Sigmoid colon (tissue), 4 donors: Measurements from ENCODE around the gene LHFPL2.

Source experiments
- CTCF ChIP-seq, 4 experiments: fragments of 450-650 bp in 3 of 4; fragments of 200-600 bp in 1 of 4; IDR thresholded peaks; one replicate each; pipeline ENCODE4 v1.5.1; 2016 to 2019; ENCODE audit warnings: antibody characterized with exemption in 4 of 4, mild to moderate bottlenecking in 3 of 4, moderate library complexity in 2 of 4
- EP300 ChIP-seq, 4 donors: sonication (generic); formaldehyde crosslinking; IDR thresholded peaks; one replicate each; pipeline ENCODE4 v1.6.1; 2017; ENCODE audit warnings: antibody characterized with exemption in 4 of 4
- POLR2A ChIP-seq, 2 donors: fragments of 450-650 bp; IDR thresholded peaks; one replicate each; pipeline ENCODE4 v1.6.1; 2016; ENCODE audit warnings: antibody characterized with exemption in 2 of 2, mild to moderate bottlenecking in 2 of 2, moderate library complexity in 2 of 2
- POLR2AphosphoS5 ChIP-seq, 4 donors: sonication (generic); formaldehyde crosslinking; IDR thresholded peaks; one replicate each; pipeline ENCODE4 v1.6.1; 2017; ENCODE audit warnings: antibody characterized with exemption in 4 of 4

GRCh38 chr5:78543292-78543691, 105.3 kb downstream of the LHFPL2 start:
- TF ChIP-seq CTCF (IDR thresholded peaks at IDR 0.05) (no peak), POLR2A (IDR thresholded peaks at IDR 0.05) (no peak), POLR2AphosphoS5 (IDR thresholded peaks at IDR 0.05) (no peak), EP300 (IDR thresholded peaks at IDR 0.05) (no peak)
